Esophagus squamous epithelium (tissue), 5 donors: ENCODE measurements around the gene LY86. TPM values are rescaled to one million over a fixed set of nuclear protein-coding genes. Genes with fewer than 3 reads are reported as not detected.
"Not testable (repeated sequence)": the region's sequence is repeated elsewhere in the genome, so short reads cannot be mapped to it uniquely, and the experiment has no call there.

Source experiments
- DNase-seq: peaks from one replicate; lab custom pipeline; 2025; lab: John Stamatoyannopoulos, UW
- H3K27ac ChIP-seq, 4 donors: fragments of 200-600 bp; sonication (generic); one replicate each; pipeline ENCODE4 v1.5.1; 2016 to 2019; ENCODE audit warnings: mild to moderate bottlenecking in 1 of 4
- H3K27me3 ChIP-seq, 4 donors: fragments of 200-600 bp; sonication (generic); 1 replicate in 3 of 4; 2 replicates in 1 of 4; pipeline versions ENCODE4 v1.5.1 to v1.6.0; 2017 to 2021; ENCODE audit warnings: antibody characterized with exemption in 1 of 4
- H3K36me3 ChIP-seq, 3 donors: fragments of 200-600 bp; sonication (generic); one replicate each; pipeline ENCODE4 v1.5.1; 2016 to 2019
- H3K4me1 ChIP-seq, 3 donors: fragments of 200-600 bp; sonication (generic); one replicate each; pipeline ENCODE4 v1.5.1; 2017 to 2019
- H3K4me3 ChIP-seq, 4 donors: fragments of 200-600 bp; sonication (generic); 1 replicate in 3 of 4; 2 replicates in 1 of 4; pipeline ENCODE4 v1.5.1; 2016 to 2019; ENCODE audit warnings: mild to moderate bottlenecking in 2 of 4, moderate library complexity in 1 of 4
- H3K9me3 ChIP-seq, 3 donors: fragments of 200-600 bp; sonication (generic); one replicate each; pipeline ENCODE4 v1.5.1; 2016 to 2019
- CTCF ChIP-seq, 6 experiments: fragments of 450-650 bp in 4 of 6; fragments of 200-600 bp in 2 of 6; sonication (generic) in 2 of 6; IDR thresholded peaks; one replicate each; pipeline ENCODE4 v1.5.1; 2016 to 2019; ENCODE audit warnings: antibody characterized with exemption in 6 of 6, mild to moderate bottlenecking in 4 of 6, moderate library complexity in 4 of 6
- POLR2A ChIP-seq, 4 donors: fragments of 450-650 bp; IDR thresholded peaks; one replicate each; pipeline ENCODE4 v1.6.1; 2017; ENCODE audit warnings: antibody characterized with exemption in 4 of 4, mild to moderate bottlenecking in 4 of 4, moderate library complexity in 3 of 4
- WGBS, 2 donors: methylation state at CpG; one replicate each; pipeline ENCODE4 v1.1.5; 2018; 5-methylcytosine and 5-hydroxymethylcytosine counted together
- intact Hi-C: fragments of 100-400 bp; cut with DNase I; formaldehyde crosslinking; loops from one replicate; pipeline ENCODE4 v1.15.0; 2022
- total RNA-seq, 4 donors: library from RNA; depleted of rRNA; stranded (reverse); fragments of >200 nt; gene quantifications; one replicate each; pipeline ENCODE4 v1.1.0, GENCODE V29; 2016
- donor health status: DM: yes; HTN: yes; CAD: no.

The LY86 gene
- total RNA-seq, 4 donors from 2014 or later: 2.3 TPM; not detected in 2

GRCh38 chr6:6609450-6609849 lies 20.9 kb downstream of the LY86 start:
- intact Hi-C loops: no loop called here
- Histone ChIP-seq H3K27me3 (peaks cover 0 to 13% (median 0%) of the 10 kb centered on the region in 4 donors), H3K27ac (no peak overlapping the region), H3K4me3 (no peak overlapping the region), H3K9me3 (no peaks in the 10 kb centered on the region), H3K4me1 (peaks cover 0 to 12% (median 0%) of the 10 kb centered on the region in 3 donors), H3K36me3 (no peaks in the 10 kb centered on the region)
- TF ChIP-seq POLR2A (IDR thresholded peaks at IDR 0.05): no peak
- TF ChIP-seq CTCF (IDR thresholded peaks at IDR 0.05): no peak
- 56 to 89% methylated on average over 2 of the region's 2 CpGs for WGBS, 2 donors
- DNase-seq: no peak

DNA sequence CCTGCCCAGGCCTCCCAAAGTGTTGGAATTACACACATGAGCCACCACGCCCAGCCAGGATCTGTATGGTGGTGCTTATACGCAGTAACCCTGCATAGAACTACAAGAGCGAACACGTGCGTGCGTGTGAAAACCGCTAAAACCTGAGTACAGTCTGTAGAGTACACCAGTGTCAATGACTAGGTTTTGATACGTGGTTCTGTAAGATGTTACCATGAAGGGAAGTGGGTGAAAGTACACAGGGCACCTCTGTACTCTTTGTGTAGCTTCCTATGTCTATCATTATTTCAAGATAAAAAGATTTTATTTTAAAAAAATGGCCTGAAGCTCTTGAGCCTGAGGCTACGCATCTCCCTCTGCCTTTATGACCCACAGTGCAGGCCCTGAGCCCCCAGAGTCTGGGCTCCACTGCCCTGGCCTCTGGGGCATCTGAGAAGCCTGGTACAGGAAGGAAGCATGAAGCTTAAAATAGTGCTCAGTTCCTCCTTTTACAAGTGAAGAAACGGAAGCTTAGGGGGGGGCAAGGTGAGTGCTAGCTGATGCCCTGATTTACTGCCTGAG lies 21.6 kb downstream of the LY86 start:
- Histone ChIP-seq H3K4me3 (no peak overlapping the region), H3K36me3 (no peaks in the 10 kb centered on the region), H3K27ac (no peak overlapping the region), H3K9me3 (no peaks in the 10 kb centered on the region), H3K4me1 (peaks cover 0 to 16% (median 0%) of the 10 kb centered on the region in 3 donors), H3K27me3 (peaks cover 0 to 13% (median 0%) of the 10 kb centered on the region in 4 donors)
- WGBS, 2 donors: 70 to 76% methylated on average over 10 of the region's 10 CpGs
- TF ChIP-seq POLR2A (IDR thresholded peaks at IDR 0.05) (no peak), CTCF (IDR thresholded peaks at IDR 0.05) (no peak)
- intact Hi-C loops: no loop called here
- no peak for DNase-seq

GRCh38 chr6:6611486-6611885 lies 23.0 kb downstream of the LY86 start:
- peaks cover 0 to 20% (median 0%) of the 10 kb centered on the region in 4 donors for H3K27me3 ChIP-seq
- WGBS, 2 donors: 86 to 95% methylated on average over 12 of the region's 12 CpGs
- peaks cover 0 to 16% (median 0%) of the 10 kb centered on the region in 3 donors for H3K4me1 ChIP-seq
- TF ChIP-seq POLR2A (IDR thresholded peaks at IDR 0.05) (no peak), CTCF (IDR thresholded peaks at IDR 0.05) (no peak)
- no peak for DNase-seq
- intact Hi-C loops: no loop called here
- no peak overlapping the region for H3K27ac ChIP-seq
- no peaks in the 10 kb centered on the region for H3K36me3 ChIP-seq
- H3K9me3 ChIP-seq: no peaks in the 10 kb centered on the region
- no peak overlapping the region for H3K4me3 ChIP-seq

GRCh38 chr6:6612308-6612707 lies 23.8 kb downstream of the LY86 start:
- Histone ChIP-seq H3K36me3 (no peaks in the 10 kb centered on the region), H3K27me3 (peaks cover 0 to 25% (median 0%) of the 10 kb centered on the region in 4 donors), H3K4me1 (peaks cover 0 to 16% (median 0%) of the 10 kb centered on the region in 3 donors), H3K4me3 (no peak overlapping the region), H3K27ac (no peak overlapping the region), H3K9me3 (no peaks in the 10 kb centered on the region)
- intact Hi-C loops: no loop called here
- WGBS, 2 donors: 86 to 91% methylated on average over 7 of the region's 7 CpGs
- no peak for TF ChIP-seq POLR2A (IDR thresholded peaks at IDR 0.05)
- no peak for TF ChIP-seq CTCF (IDR thresholded peaks at IDR 0.05)
- DNase-seq: no peak

DNA sequence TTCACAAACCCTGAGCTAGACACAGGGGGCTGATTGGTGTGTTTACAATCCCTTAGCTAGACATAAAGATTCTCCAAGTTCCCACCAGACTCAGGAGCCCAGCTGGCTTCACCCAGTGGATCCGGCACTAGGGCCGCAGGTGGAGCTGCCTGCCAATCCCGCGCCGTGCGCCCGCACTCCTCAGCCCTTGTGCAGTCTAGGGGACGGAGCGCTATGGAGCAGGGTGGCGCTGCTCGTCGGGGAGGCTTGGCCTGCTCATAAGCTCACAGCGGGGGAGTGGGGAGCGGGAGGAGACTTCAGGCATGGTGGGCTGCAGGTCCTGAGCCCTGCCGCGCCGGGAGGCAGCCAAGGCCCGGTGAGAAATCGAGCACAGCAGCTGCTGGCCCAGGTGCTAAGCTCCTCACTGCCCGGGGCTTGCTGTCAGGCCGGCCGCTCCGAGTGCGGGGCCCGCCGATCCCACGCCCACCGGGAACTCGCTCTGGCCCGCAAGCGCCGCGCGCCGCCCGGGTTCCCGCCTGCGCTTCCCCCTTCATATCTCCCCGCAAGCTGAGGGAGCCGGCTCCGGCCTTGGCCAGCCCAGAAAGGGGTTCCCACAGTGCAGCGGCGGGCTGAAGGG lies 24.7 kb downstream of the LY86 start:
- H3K27me3 ChIP-seq: peaks cover 0 to 25% (median 0%) of the 10 kb centered on the region in 4 donors
- H3K9me3 ChIP-seq, DNase-seq, H3K4me3 ChIP-seq, intact Hi-C loops, H3K36me3 ChIP-seq, H3K27ac ChIP-seq: not testable (repeated sequence)
- peaks cover 0 to 16% (median 0%) of the 10 kb centered on the region in 3 donors for H3K4me1 ChIP-seq
- 97% methylated on average over 5 of the region's 43 CpGs; no CpG with 5 or more reads in 1 of the 2 donors for WGBS, 2 donors
